ENCODE measurements around the gene AIFM1. TPM values are rescaled to one million over a fixed set of nuclear protein-coding genes. Genes with fewer than 3 reads are reported as not detected.
"Not testable (repeated sequence)": the region's sequence is repeated elsewhere in the genome, so short reads cannot be mapped to it uniquely, and the experiment has no call there.

AIFM1 gene
- total and polyA plus RNA-seq, 8 donors: 2.9 to 33.5 (median 26.4) TPM

GRCh38 chrX:130120321-130120731 lies 45.3 kb downstream of the AIFM1 start:
- Histone ChIP-seq H3K4me3 (peak overlapping the region; percentile 33 to 39 (median 38)), H3K9me3 (no peaks in the 10 kb centered on the region), H3K27ac (peak overlapping the region; percentile 65 to 82 (median 81)), H3K4me1 (peaks cover 3 to 41% (median 33%) of the 10 kb centered on the region in 4 donors), H3K27me3 (no peaks in the 10 kb centered on the region), H3K36me3 (no peaks in the 10 kb centered on the region)
- peak in 1 of 2 donors; percentile 55 for DNase-seq
- no peak for TF ChIP-seq POLR2A (IDR thresholded peaks at IDR 0.05)
- no peak for TF ChIP-seq CTCF (IDR thresholded peaks at IDR 0.05)
- no peak for TF ChIP-seq POLR2AphosphoS5 (IDR thresholded peaks at IDR 0.05)
- TF ChIP-seq EP300 (IDR thresholded peaks at IDR 0.05): no peak
- intact Hi-C loops (cut with DNase I; ENCODE audit: low total_unique reads): no loop called here
- 36 to 64% (median 41%) methylated on average over 10 to 28 of the region's 28 CpGs for WGBS, 5 donors

- H3K36me3 ChIP-seq: no peaks in the 10 kb centered on the region
- TF ChIP-seq EP300 (IDR thresholded peaks at IDR 0.05) (no peak), CTCF (IDR thresholded peaks at IDR 0.05) (no peak), POLR2AphosphoS5 (IDR thresholded peaks at IDR 0.05) (no peak), POLR2A (IDR thresholded peaks at IDR 0.05) (no peak)
- H3K27me3 ChIP-seq: no peaks in the 10 kb centered on the region
- DNase-seq: no peak
- no peaks in the 10 kb centered on the region for H3K9me3 ChIP-seq
- 60 to 65% (median 63%) methylated on average over 10 to 14 of the region's 14 CpGs for WGBS, 5 donors
- intact Hi-C loops (cut with DNase I; ENCODE audit: low total_unique reads): no loop called here
- peak overlapping the region in 3 of 5 donors; percentile 46 to 81 (median 53) for H3K27ac ChIP-seq
- H3K4me1 ChIP-seq: peaks cover 3 to 34% (median 31%) of the 10 kb centered on the region in 4 donors
- H3K4me3 ChIP-seq: no peak overlapping the region
These were observed 46.2 kb downstream of the AIFM1 start for GRCh38 chrX:130119312-130119898.

- H3K9me3 ChIP-seq: no peaks in the 10 kb centered on the region
- H3K36me3 ChIP-seq: no peaks in the 10 kb centered on the region
- intact Hi-C loops (cut with DNase I; ENCODE audit: low total_unique reads): no loop called here
- H3K4me1 ChIP-seq: peaks cover 3 to 34% (median 31%) of the 10 kb centered on the region in 4 donors
- WGBS, 5 donors: 43 to 60% (median 54%) methylated on average over 14 to 21 of the region's 21 CpGs
- no peak overlapping the region for H3K4me3 ChIP-seq
- DNase-seq: peak in 1 of 2 donors; percentile 64
- no peaks in the 10 kb centered on the region for H3K27me3 ChIP-seq
- TF ChIP-seq POLR2AphosphoS5 (IDR thresholded peaks at IDR 0.05): no peak
- TF ChIP-seq POLR2A (IDR thresholded peaks at IDR 0.05): no peak
- TF ChIP-seq CTCF (IDR thresholded peaks at IDR 0.05): no peak
- TF ChIP-seq EP300 (IDR thresholded peaks at IDR 0.05): no peak
- H3K27ac ChIP-seq: peak overlapping the region in 3 of 5 donors; percentile 46 to 81 (median 53)
These were observed 47.0 kb downstream of the AIFM1 start for GRCh38 chrX:130118441-130119311.

- no peak for DNase-seq
- WGBS, 5 donors: 83 to 96% (median 90%) methylated on average over 6 to 7 of the region's 7 CpGs
- intact Hi-C loops (cut with DNase I; ENCODE audit: low total_unique reads): no loop called here
- no peaks in the 10 kb centered on the region for H3K9me3 ChIP-seq
- no peak overlapping the region for H3K4me3 ChIP-seq
- H3K27ac ChIP-seq: no peak overlapping the region
- no peaks in the 10 kb centered on the region for H3K36me3 ChIP-seq
- TF ChIP-seq EP300 (IDR thresholded peaks at IDR 0.05): no peak
- no peak for TF ChIP-seq POLR2AphosphoS5 (IDR thresholded peaks at IDR 0.05)
- no peaks in the 10 kb centered on the region for H3K27me3 ChIP-seq
- peaks cover 3 to 34% (median 30%) of the 10 kb centered on the region in 4 donors for H3K4me1 ChIP-seq
These were observed 48.5 kb downstream of the AIFM1 start for GRCh38 chrX:130117166-130117565.

- H3K4me3 ChIP-seq; H3K9me3 ChIP-seq; DNase-seq; intact Hi-C loops (cut with DNase I; ENCODE audit: low total_unique reads); H3K36me3 ChIP-seq; H3K27ac ChIP-seq; H3K27me3 ChIP-seq: not testable (repeated sequence)
- H3K4me1 ChIP-seq: peaks cover 0 to 30% (median 26%) of the 10 kb centered on the region in 4 donors
- 80 to 92% (median 88%) methylated on average over 9 to 10 of the region's 10 CpGs for WGBS, 5 donors
These were observed 50.3 kb downstream of the AIFM1 start for GRCh38 chrX:130115119-130115885.
